ENCODE data around the gene UBL7.

UBL7 gene

GRCh38 chr15:74403588-74403919, 57.4 kb downstream of the UBL7 start:
- DNase-seq, result no peak

- DNase-seq, result no peak
Measured at GRCh38 chr15:74402873-74403587, 57.9 kb downstream of the UBL7 start.

GRCh38 chr15:74402337-74402841, 58.6 kb downstream of the UBL7 start:
- no peak for DNase-seq

GRCh38 chr15:74400915-74401757, 59.8 kb downstream of the UBL7 start:
- no peak for DNase-seq

- no peak for DNase-seq
Measured at GRCh38 chr15:74400313-74400860, 60.6 kb downstream of the UBL7 start.

GRCh38 chr15:74399511-74400312, 61.2 kb downstream of the UBL7 start:
- no peak for DNase-seq

GRCh38 chr15:74399100-74399499, 61.9 kb downstream of the UBL7 start:
- no peak for DNase-seq

GRCh38 chr15:74398183-74398582, 62.8 kb downstream of the UBL7 start:
- DNase-seq, result no peak

GRCh38 chr15:74397239-74398068, 63.5 kb downstream of the UBL7 start:
- DNase-seq, result no peak

- no peak for DNase-seq
Measured at GRCh38 chr15:74396445-74397238, 64.3 kb downstream of the UBL7 start.

GRCh38 chr15:74396146-74396438, 64.9 kb downstream of the UBL7 start:
- DNase-seq, result no peak
